Kidney (tissue), 14 donors: ENCODE results near the gene WDR89. TPM values are rescaled to one million over a fixed set of nuclear protein-coding genes. Genes with fewer than 3 reads are reported as not detected.

Experiments
- DNase-seq, 5 donors: peaks; one replicate each; pipeline ENCODE4 v3.0.0-alpha.2; 2013 to 2020
- FAIRE-seq: peaks from 2 replicates; lab custom pipeline; 2012; peaks lifted over from hg19 to GRCh38; lab: Jason Lieb, UNC
- H3K27ac ChIP-seq, 2 donors: one replicate each; pipeline ENCODE4 v1.7.0; 2013; ENCODE audit warnings: low read depth in 2 of 2, low read length in 2 of 2, inconsistent platforms in 1 of 2
- H3K27me3 ChIP-seq: one replicate; pipeline ENCODE4 v1.7.1; 2013; ENCODE audit warnings: low read length, inconsistent platforms; ENCODE audit not compliant: control insufficient read depth, insufficient read depth
- H3K36me3 ChIP-seq, 3 donors: one replicate each; pipeline versions ENCODE4 v1.7.0 to v1.7.1; 2013; ENCODE audit warnings: low read length in 3 of 3, control low read depth in 1 of 3, inconsistent platforms in 1 of 3; ENCODE audit not compliant: insufficient read depth in 3 of 3, control insufficient read depth in 2 of 3
- H3K4me1 ChIP-seq, 3 donors: one replicate each; pipeline versions ENCODE4 v1.7.0 to v1.7.1; 2013; ENCODE audit warnings: low read length in 3 of 3, inconsistent platforms in 1 of 3, low read depth in 1 of 3; ENCODE audit not compliant: control insufficient read depth in 2 of 3, insufficient read depth in 2 of 3
- H3K4me3 ChIP-seq, 3 donors: one replicate each; pipeline versions ENCODE4 v1.7.0 to v1.8.1; 2013; ENCODE audit warnings: low read length in 3 of 3, control low read depth in 1 of 3, inconsistent platforms in 1 of 3
- H3K9ac ChIP-seq, 3 donors: one replicate each; pipeline versions ENCODE4 v1.7.0 to v1.7.1; 2013; ENCODE audit warnings: low read length in 3 of 3, control low read depth in 1 of 3, inconsistent platforms in 1 of 3
- H3K9me3 ChIP-seq, 3 donors: one replicate each; pipeline versions ENCODE4 v1.7.0 to v1.7.1; 2013; ENCODE audit warnings: low read length in 3 of 3, control low read depth in 1 of 3, inconsistent platforms in 1 of 3; ENCODE audit not compliant: control insufficient read depth in 2 of 3, insufficient read depth in 1 of 3
- intact Hi-C: fragments of 100-400 bp; cut with DNase I; formaldehyde crosslinking; loops from one replicate; pipeline ENCODE4 v1.11.1; 2022
- polyA plus RNA-seq: library from polyadenylated mRNA; stranded (reverse); fragments of 350-450 nt; fragmentation: Illumina TruSeq; extraction: RNeasy Lipid Tissue Mini Kit (QIAGEN cat#74804); gene quantifications from one replicate; pipeline ENCODE4 v1.2.3, GENCODE V29; 2014; ENCODE audit warnings: low read depth, low replicate concordance; ENCODE audit not compliant: insufficient read depth
- total RNA-seq: library from RNA; stranded (reverse); fragmentation: NEBNext Ultra II Directional; extraction: Animal tissue kit (Norgen Biotek cat#: 25700); gene quantifications from one replicate; pipeline ENCODE4 v1.2.1, GENCODE V29; 2021
- TF ChIP-seq, protein P1 (sequence below): IDR thresholded peaks from 3 replicates; pipeline ENCODE4 v1.5.1; 2012; ENCODE audit warnings: mild to moderate bottlenecking, moderate library complexity, borderline replicate concordance; ENCODE audit not compliant: insufficient read depth; ENCODE audit errors: extremely low read depth
- donor health status: control.
- donor health status: control.
- donor health status: control.
- donor health status: control.
- donor health status: control.
- donor health status: DM: yes; HTN: yes; CAD: no.
- donor health status: Normal renal cell carcinoma (clear cell type).

WDR89 gene
- total and polyA plus RNA-seq, 2 donors from 2014 or later = 10.8 to 15.7 TPM

DNA sequence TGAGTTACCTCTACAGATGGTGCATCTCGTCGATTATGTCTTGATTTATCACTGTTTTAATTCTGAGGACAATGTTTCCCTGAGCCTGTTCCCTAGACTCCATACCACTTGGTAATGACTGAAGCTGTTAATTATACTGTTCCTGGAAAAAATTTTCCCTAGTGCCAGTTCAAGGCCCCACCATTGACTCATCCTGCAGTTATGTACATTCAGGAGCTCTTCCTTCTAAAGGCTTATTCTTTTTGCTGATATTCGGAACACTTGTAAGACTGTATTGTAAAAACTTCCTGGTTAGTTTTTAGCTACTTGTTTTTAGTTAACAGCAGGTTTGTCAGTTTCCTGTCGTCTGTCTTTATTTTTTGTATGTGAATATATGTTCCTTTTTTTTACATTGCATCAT lies 68.1 kb downstream of the WDR89 start:
- no peaks in the 10 kb centered on the region for H3K9me3 ChIP-seq
- H3K27ac ChIP-seq = no peak overlapping the region
- H3K4me1 ChIP-seq = no peaks in the 10 kb centered on the region
- intact Hi-C loops = no loop called here
- TF ChIP-seq, protein P1, sequence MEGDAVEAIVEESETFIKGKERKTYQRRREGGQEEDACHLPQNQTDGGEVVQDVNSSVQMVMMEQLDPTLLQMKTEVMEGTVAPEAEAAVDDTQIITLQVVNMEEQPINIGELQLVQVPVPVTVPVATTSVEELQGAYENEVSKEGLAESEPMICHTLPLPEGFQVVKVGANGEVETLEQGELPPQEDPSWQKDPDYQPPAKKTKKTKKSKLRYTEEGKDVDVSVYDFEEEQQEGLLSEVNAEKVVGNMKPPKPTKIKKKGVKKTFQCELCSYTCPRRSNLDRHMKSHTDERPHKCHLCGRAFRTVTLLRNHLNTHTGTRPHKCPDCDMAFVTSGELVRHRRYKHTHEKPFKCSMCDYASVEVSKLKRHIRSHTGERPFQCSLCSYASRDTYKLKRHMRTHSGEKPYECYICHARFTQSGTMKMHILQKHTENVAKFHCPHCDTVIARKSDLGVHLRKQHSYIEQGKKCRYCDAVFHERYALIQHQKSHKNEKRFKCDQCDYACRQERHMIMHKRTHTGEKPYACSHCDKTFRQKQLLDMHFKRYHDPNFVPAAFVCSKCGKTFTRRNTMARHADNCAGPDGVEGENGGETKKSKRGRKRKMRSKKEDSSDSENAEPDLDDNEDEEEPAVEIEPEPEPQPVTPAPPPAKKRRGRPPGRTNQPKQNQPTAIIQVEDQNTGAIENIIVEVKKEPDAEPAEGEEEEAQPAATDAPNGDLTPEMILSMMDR = no peak
- FAIRE-seq = no peak
- no peak for DNase-seq
- no peak overlapping the region for H3K9ac ChIP-seq
- H3K36me3 ChIP-seq = no peaks in the 10 kb centered on the region
- no peaks in the 10 kb centered on the region for H3K27me3 ChIP-seq
- H3K4me3 ChIP-seq = no peak overlapping the region

DNA sequence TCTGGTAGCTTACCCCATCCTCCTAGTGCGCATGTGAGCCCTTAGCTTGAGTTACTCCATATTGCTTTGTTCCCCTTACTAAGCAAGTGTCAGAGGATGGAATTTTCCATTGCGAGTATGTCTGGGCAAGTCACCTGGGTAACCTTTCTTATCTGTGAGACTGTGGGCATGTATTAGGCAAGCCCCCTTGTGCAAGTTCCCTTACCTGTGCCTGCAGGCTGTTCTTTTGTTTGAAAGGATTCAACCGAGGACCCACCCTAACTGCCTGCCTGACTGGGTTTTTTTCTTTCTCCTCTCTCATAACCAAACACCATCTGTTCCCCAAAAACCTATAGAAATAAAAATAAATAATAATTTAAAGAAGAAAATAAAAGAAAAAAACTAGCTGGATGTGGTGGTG lies 76.2 kb downstream of the WDR89 start:
- H3K27me3 ChIP-seq = no peaks in the 10 kb centered on the region
- H3K36me3 ChIP-seq = no peaks in the 10 kb centered on the region
- TF ChIP-seq, protein P1 = no peak
- no peaks in the 10 kb centered on the region for H3K9me3 ChIP-seq
- no peak overlapping the region for H3K27ac ChIP-seq
- H3K4me1 ChIP-seq = no peaks in the 10 kb centered on the region
- no peak for FAIRE-seq
- no peak overlapping the region for H3K4me3 ChIP-seq
- intact Hi-C loops = no loop called here
- H3K9ac ChIP-seq = no peak overlapping the region
- no peak for DNase-seq

DNA sequence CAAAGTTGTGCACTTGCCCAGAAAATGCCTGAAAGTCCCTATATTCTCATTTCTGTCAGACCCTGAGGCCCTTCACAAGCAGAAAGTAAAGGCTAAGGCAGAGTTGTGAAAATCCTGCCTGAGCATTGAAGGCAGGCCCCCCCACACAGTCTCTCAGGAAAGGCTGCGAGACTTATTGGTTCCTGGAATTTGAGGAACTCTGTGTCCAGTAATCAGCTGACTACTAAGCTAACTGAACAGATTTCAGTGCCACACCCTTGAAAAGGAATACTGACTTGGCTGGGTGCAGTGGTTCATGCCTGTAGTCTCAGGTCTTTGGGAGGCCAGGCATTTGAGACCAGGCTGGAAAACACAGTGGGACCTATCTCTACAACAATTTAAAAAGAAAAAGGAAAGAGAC lies 77.4 kb downstream of the WDR89 start:
- Histone ChIP-seq H3K27me3 (no peaks in the 10 kb centered on the region), H3K9me3 (no peaks in the 10 kb centered on the region), H3K4me1 (no peaks in the 10 kb centered on the region), H3K9ac (no peak overlapping the region), H3K36me3 (no peaks in the 10 kb centered on the region), H3K27ac (no peak overlapping the region), H3K4me3 (no peak overlapping the region)
- intact Hi-C loops = no loop called here
- FAIRE-seq = no peak
- DNase-seq = no peak
- TF ChIP-seq, protein P1 = no peak

DNA sequence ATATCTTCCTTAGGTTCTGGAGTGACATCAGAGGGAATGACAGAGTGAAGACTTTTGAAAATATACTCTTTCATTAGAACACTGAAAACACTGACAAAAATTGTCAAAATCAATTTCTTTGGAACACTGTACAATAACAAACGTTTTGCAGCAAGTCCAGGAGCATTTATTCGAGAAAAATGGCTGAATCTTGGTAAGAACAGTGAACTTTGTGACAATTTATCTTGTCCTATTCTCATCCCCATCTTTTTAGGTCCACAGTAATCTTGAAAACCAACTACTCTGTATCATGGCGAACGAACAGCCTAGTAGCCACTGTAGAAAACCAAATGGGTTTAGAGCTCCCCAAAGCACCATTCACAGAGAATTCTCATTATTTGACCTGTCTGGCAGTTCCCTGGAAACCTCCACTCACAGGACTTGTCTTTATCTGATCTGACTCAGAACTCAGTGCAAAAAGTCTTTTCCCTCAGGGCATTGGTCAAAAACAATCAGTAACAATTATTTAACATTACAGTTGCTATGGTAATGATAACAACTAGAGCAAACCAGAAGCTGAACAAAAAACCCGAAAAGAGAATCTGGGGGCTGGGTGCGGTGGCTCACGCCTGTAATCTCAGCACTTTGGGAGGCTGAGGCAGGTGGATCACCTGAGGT lies 78.2 kb downstream of the WDR89 start:
- TF ChIP-seq, protein P1 = no peak
- H3K4me1 ChIP-seq = no peaks in the 10 kb centered on the region
- no peak overlapping the region for H3K9ac ChIP-seq
- no peaks in the 10 kb centered on the region for H3K27me3 ChIP-seq
- FAIRE-seq (no peak), DNase-seq (no peak)
- no peak overlapping the region for H3K4me3 ChIP-seq
- intact Hi-C loops = no loop called here
- H3K9me3 ChIP-seq = no peaks in the 10 kb centered on the region
- H3K36me3 ChIP-seq = no peaks in the 10 kb centered on the region
- no peak overlapping the region for H3K27ac ChIP-seq
